HG03521 (cell line): Measurements from ENCODE around the gene GRB10.

ENCODE experiments used
- ATAC-seq: cut with Tn5 transposase; IDR thresholded peaks from one replicate; pipeline ENCODE4 v1.9.1; 2021; ENCODE audit warnings: mild to moderate bottlenecking, moderate library complexity; ENCODE audit not compliant: unreplicated experiment

The GRB10 gene

DNA sequence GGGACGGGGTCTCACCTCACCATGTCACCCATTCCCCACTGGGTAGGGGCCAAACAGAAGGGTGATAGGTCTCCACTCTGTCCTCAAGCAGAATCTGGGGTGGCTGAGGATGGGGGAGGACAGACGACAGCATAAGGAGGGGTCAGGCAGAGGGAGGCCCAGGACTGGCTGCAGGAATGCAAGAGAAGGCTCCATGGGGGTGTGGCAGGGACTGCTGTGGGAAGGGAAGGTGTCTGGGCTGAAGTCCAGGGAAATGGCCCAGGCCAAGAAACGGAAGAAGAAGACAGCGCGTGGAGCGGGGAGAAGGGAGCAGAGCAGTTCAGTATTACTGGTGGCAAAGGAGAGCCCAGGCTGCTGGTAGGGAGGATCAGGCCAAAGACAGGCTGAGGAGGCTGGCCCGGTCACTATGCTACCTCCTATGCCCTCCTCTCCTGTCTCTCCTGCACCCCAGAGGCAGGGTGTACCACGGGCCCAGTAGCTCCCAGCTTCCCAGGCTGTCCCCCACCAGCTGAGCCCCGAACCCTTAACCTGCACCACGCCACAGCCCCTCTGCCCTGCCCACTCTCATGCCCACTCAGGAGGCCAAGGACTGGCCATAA is 60.9 kb downstream of the GRB10 start:
- ATAC-seq, result no peak

DNA sequence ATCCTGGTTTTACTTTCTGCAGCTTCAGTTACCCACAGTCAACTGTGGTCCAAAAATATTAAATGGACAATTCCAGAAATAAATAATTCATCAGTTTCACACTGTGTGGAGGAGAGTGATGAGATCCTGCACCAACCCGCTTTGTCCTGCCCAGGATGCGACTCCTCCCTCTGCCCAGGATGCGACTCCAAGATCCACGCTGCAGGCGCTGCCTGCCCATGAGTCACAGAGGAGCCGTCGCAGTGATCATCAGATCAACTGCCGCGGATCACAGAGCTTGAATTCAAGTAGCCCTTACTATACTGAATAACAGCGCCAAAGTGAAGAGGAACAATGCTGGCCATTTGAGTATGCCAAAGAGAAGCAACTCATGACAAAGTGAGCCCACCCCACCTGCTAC is 61.5 kb downstream of the GRB10 start:
- no peak for ATAC-seq

DNA sequence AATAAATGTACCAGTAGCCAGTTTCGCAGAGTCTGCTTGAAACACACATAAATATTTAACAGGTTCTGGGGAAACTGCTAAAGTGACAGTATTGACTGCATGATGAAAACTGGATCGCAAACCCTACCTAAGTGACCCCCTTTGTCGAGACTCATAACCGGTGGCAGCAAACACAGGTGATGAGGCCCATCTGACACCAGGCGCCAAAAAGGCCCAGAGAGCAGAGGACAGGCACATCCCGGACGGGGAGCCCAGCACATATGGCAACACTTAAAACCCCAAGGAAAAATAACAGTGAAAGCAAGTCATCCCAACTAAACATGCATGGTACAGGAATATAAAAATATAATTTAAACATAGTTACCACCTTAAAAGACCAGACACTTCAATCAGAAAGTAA is 62.4 kb downstream of the GRB10 start:
- no peak for ATAC-seq

DNA sequence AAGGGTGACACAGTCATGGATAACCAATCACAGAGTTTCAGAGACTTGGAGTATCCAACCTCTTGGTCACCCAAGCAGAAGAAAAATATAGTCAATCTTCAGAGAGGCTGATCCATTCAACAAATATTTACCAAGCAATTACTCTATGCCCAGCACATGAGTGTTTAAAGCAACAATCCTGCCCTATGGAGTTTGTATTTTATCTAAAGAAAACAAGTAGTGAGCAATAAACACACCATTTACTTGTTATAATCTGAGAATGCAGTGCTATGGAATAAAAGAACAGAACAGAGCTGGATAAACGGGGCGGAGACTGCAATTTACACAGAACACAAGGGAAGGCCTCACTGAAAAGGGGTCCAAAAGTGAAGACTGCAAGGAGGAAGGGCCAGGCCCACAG is 63.8 kb downstream of the GRB10 start:
- ATAC-seq, result no peak

DNA sequence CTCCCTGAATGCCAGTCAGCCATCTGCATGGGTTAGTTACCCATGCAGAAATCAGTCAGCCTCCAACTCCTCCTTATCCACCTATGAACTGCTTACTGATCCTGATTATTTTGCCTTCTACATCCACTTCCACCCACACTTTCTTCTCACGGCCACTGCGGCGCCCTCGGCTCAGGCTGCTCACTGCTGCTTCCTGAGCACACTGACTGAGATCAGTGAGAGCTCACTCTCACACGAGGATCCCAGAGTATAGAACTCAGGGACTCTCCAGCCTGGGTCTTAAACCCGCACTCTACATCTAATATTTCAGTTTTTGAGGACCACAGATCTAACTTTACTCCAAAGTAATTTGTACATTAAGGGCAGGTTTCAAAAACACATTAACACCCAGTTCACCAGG is 64.4 kb downstream of the GRB10 start:
- no peak for ATAC-seq

DNA sequence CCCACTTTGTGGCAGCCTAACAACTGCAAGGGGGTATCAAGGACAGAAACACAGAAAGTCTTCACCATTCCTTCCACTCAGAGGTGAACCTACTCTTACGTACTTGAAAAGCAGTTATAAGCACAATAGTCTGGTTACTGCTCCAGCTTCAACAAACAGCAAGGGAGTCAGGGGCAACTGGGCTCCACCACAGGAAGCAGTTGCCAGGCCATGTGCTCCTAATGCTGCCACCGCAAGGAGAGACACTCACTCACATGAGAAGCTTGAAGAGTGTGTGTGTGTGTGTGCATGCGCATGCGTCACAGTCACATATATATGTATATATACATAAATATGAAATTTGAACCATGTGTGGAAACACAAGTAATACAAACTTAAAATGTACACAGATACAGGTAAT is 65.5 kb downstream of the GRB10 start:
- no peak for ATAC-seq

DNA sequence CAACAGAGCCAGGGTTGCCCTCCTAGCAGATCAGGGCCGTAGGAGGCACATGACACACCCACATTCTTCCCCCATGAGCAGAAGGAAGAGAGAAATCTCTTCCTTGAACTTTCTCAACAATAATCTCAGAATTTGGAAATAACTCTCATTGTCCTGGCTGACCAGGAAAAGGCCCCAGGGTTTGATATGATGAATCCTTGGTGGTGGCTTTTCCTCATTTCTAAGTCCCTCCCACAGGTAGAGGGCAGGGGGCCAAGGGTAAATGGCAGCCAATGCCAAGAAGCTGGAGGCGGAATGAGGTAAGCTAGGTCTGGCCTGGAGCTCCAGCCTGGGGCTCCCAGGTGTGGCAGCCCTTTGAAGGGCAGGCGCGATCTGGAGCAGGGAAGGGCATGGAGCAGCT is 67.8 kb downstream of the GRB10 start:
- ATAC-seq, result no peak

DNA sequence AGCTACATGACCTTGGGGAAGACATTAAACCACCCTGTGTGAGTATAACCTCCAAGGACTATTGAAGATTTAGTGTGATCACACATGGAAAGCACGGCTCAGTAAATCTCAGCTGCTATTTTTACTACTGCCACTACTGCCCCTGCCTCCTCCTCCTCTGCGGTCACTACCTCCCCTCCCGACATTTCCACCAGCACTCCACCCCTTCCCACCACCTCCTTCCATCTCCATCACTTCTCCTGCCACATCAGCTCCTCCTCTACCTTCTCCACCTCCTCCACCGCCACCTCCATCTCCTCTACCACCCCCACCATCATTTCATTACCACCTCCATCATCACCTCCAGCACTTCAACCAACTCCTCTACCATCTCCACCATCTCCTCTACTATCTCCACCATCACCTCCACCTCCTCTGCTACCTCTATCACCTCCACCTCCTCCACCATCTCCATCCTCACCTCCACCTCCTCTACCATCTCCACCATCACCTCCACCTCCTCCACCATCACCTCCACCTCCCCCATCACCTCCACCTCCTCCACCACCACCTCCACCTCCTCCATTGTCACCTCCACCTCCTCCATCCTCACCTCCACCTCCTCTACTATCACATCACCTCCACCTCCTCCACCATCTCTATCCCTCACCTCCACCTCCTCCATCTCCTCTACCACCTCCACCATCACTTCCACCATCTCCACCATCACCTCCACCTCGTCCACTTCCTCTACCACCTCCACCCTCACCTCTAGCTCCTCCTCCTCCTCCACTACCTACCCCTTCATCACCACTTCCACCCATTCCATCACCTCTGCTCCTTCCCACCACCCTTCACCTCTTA is 69.4 kb downstream of the GRB10 start:
- ATAC-seq, result no peak

DNA sequence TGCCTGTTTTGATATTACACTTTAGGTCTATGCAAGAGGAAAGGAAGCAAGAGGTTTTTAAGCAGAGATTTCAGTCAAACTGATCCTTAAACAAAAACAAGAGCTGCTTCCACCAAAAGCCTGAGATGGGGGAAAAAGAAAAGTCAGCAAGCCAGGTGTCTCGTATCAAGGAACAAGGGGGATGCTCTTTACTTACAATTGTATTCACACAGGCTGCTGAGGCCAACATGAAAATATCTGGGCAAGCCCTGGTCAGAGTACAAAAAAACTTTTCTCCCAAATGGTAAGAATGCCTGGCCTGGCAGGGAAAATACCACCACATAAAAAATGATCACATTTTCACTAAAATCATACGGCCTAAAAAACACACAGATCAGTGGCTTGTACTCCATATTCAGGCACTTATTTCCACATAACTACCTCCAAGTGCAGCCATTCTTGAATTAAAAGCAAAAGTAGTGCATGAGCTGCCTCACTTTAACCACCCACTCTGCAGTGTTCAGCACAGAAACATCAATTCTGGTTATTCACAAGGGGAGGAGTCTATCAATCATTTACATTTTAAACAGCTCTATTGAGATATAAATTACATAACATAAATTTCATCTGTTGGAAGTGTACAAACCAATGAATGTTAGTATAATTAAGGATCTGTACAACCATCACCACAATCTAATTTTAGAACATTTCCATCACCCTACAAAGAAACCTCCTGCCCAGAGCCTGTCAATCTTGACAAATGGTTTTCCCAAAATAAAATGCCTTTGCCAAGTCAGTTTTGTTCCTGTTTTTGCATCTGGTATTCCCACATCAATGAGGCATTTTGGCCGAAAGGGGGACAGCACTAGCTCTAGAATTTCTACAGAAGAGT is 70.2 kb downstream of the GRB10 start:
- ATAC-seq, result no peak

DNA sequence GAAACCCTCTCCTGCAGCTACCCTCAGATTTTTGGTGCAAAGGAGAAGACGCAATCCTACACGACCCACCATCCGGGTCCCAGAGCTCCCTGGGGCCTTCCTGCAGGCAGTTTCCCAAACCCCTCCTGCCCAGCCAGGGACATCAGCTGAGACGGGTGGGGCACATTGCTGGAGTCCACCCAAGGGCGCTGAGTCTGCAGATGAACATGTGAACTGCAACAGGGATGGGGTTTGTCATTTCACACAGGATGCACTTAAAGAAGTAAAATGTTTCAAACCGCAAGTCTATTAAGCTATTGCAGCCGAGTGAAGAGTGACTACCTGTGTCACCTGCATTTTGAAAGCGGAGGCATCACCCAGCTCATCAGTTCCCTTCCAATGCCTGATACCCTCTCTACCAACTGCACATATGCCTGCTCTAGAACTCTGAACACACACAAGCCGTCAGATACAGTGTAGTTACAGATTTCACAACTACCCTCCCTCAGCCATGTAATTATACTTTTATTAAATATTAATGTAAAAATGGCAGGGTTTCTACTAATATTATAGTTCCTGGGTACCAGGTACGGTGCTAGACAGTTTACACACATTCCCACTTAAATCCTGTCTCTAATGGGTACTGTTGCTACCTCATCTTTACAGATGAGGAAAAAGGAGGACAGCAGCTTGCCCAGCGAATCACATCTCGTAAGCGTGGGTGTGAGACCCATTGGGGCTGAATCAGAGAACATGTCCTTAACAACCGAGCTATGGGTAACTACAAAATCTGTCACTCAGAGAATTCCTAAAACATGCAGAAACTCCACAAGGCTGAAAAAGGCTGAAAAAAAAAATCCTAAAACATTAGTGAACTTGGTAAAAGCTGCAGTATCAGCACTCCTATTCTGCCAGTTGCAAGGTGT is 71.2 kb downstream of the GRB10 start:
- no peak for ATAC-seq

DNA sequence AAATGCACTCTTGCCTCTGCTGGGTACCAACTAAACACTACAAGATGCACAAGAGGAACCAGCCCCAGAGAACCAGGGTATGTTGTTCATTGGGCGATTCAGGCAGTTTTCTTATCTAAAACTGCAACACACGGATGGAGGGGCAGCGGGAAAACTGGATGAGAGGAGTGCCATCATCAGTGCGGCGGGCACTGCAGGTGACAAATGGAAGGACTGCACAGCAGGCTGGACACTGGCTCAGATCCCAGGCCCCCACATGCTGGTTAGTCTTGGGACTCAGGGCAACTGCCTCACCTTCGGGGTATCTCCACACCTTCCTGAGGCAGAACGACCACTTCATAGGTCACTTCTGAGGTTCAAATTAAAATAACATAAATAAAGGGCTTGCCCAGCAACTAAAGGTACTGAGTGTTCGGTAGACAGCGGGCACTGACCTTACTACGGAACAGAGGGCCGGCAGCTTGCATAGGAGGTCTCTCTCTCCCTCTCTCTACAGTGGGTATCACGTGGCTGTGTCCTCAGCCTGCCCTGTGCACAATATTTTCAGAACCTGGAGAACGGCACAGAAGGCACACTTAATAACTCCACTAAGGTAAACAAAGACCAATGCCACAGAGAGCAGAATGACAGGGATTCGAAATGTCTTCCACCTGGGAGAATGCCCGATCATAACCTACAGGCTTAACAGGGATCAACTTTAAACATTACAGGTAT is 72.1 kb downstream of the GRB10 start:
- no peak for ATAC-seq

DNA sequence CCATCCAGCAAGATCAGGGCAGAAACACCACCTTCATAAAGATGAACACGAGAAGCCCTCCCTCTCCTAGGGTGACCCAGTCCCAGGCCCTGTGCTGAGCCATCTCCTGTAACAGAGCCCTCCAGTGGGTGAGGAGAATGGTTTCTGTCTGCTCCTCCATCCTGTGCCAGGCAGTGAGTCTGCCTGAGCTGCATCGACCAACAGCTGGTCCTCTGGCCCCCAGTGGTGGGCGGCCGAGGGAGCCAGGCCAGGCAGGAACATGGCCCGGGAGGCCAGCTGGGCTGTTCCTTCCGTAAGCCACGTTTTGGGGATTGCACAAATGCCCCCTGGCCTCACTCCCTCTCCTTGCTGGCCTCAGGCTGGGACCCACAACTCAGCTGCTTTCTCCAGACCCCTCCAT is 73.5 kb downstream of the GRB10 start:
- ATAC-seq, result no peak

DNA sequence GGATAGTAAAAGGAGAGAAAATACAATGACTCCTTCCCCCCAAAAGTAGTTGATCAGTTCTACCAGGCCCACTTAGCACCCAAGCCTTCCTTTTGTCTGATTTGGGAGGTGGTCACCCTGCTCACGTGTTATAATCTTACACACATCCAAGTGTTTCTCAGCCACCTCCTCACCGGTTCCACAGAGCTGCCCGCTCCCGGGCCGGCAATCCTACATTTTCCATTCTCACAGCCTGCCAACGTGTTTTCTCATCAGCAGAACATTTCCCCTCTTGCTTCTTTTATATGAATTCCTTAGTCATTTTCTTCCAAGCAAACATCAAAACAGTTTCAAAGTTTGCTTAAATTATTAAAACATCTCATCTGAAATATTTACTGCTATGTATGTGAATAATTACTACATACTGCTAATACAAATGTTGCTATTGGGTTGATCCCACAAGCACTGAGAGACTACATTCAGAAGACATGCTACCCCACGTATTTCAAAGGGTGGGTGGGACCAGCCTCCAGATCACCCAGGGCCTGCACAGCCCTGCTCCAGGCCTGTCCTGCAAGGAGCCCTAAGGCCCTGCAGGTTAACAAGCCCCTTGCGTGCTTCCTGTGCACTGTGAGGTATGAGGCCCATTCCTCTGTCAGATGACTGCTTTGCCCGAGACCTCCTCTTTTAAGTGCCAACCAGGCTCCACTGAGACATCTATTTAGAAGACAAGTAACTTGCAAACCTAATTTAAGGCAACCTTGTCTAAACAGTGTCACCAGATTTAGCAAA is 75.3 kb downstream of the GRB10 start:
- no peak for ATAC-seq

DNA sequence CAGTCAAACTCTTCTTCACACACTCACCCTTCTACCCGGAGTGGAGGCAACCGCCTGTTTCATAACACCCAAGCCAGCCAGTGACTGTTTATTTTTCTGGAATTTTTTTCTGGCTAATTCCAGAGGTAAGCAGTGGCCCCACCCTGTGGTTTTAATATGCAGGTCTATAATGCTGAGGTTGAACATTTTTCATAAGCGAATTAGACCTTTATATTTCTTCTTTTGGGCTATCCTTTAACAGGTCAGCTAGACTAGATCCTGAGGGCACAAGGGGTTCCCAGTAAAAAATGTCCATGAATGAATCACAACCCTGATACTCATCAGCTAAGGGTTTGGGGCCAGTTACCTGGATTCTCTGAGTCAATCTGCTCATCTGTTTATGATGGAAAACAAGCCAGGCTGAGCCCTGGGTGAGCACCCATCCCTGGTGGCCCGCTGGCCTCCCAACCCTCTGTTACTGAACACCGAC is 76.2 kb downstream of the GRB10 start:
- no peak for ATAC-seq

DNA sequence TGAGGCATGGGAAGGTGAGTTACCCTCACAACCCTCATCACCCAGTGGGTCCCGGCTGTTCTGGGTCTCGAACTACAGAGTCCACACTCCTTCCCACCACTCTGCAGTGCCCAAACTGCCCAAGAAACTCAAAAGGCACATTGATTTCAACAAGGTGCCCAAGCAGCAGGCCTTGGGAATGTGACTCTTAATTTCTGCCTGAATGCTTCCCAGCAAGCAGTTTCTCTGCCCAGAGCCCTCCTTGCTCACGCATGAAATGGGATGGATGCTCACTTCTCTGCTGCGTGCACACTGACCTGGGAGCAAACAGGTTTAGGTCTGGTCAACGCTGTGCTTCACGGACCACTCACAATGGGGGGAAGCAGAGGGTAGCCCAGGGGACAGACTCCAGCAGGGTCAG is 77.9 kb downstream of the GRB10 start:
- ATAC-seq, result no peak

DNA sequence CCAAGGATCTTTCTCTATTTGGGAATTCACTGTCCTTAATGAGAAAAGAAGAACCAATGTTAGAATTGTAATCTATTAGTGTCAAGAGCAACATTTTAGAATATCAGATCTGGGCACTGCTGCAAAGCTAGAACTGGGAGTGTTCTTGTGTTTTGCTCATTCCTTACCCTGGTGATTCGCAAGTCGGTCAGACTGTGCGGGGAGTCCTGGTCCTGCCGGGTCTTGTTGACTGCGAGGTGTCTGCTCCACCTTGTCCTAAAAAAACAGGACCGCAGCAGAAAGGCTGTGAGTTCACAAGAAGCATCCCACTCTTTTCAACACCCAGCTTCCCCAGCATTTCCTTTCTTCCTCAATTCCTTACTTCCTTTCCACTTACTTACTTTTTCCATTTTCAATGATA is 79.0 kb downstream of the GRB10 start:
- ATAC-seq, result no peak

DNA sequence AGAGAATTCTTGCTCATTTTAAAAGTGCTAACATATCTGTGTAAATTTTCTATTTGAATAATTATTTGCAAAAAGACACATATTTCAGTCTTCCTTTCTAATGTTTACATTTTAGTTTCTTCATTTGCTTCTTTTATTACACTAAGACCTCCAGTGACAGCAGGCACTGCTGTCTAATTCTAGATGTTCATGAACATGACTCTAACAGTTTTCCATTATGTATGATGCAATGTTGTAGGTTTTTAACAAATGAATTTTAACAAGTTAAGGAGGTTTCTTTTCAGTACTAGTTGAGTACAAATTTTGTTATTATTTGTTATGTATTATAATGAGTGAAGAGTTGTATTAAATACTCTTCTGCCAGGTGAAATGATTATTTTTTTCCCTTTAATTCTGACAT is 83.6 kb downstream of the GRB10 start:
- no peak for ATAC-seq

DNA sequence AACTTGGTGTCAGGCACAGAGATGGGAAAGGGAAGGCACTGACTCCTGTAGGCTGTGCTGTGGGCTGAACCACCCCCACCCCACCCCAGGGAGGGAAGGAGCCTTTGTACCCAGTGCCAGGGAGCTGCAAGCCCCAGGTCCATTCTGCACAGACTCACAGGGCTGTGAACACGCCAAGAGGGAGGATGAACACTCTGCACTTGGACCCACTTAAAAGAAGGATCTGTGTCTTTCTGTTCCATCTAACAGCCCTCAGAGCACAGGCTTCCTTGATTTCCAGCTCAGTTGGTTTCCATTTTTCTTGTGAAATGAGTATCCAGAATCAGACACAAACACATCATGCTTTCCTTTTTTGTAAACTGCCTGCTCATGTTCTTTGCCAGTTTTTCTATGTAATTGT is 84.9 kb downstream of the GRB10 start:
- no peak for ATAC-seq
